M059J (cell line): ENCODE results near the gene ZNF35. TPM values are rescaled to one million over a fixed set of nuclear protein-coding genes. Genes with fewer than 3 reads are reported as not detected.

Experiments
- DNase-seq: peaks from one replicate; pipeline ENCODE4 v3.0.0-alpha.2; 2012; ENCODE audit warnings: low read depth
- total RNA-seq: library from RNA; depleted of rRNA; stranded (reverse); fragments of >200 nt; shearing (Covaris generic); gene quantifications from 2 replicates; pipeline ENCODE4 v1.2.3, GENCODE V29; 2014; rRNA removed

ZNF35 gene
- total RNA-seq, 1 experiment from 2014 or later = 15.5 TPM

DNA sequence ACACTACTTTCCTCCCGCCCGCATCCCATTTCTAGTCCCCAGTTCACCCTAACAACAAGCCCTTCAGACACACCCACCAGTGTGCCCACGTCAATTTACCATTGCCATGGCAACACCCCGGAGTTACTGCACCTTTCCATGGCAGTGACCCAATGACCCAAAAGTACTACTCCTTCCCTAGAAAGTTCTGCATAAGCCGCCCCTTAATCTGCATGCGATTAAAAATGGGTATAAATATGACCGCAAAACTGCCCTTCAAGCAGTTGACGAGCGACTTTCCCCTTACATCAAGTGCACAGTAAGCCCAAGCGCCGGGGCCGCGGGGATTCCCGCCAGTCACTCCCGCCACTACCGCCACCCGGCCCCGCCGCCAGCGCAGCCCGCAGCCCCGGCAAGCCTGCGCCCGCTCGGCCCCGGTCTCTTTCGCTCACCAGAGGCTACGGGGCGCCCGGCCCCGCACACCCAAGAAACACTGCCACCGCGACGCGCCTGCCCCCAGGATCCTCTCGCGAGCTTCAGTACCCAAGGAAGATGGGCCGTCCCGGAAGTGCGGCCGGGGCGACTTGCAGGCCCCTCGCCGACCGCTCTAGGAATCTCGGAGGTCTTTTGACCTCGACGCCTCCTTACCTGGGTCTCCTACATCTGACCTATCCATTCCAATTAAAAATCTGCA is 36.7 kb downstream of the ZNF35 start:
- peak; percentile 59 for DNase-seq

- no peak for DNase-seq
These were observed 39.4 kb downstream of the ZNF35 start for GRCh38 chr3:44687898-44688297.

Other genes with a start within 250 kb of the ZNF35 start
- gene ZNF445, start 171.1 kb upstream of the ZNF35 start, total RNA-seq = 2.9 and 5.7 TPM in 2 replicates
- 1.2 and 1.9 TPM in 2 replicates for gene ZKSCAN7, start 93.5 kb upstream of the ZNF35 start, total RNA-seq
- 0.64 and 1.7 TPM in 2 replicates for gene ZNF660, start 63.8 kb upstream of the ZNF35 start, total RNA-seq
- 6.8 and 8.4 TPM in 2 replicates for gene ZNF197, start 23.7 kb upstream of the ZNF35 start, total RNA-seq
- gene ZNF502, start 63.9 kb downstream of the ZNF35 start, total RNA-seq = 0.15 and 0.62 TPM in 2 replicates
- 0.37 and 3.1 TPM in 2 replicates for gene ZNF501, start 80.9 kb downstream of the ZNF35 start, total RNA-seq
- 12.1 and 17.5 TPM in 2 replicates for gene KIAA1143, start 112.9 kb downstream of the ZNF35 start, total RNA-seq
- gene KIF15, start 113.1 kb downstream of the ZNF35 start, total RNA-seq = 10.3 and 13.7 TPM in 2 replicates
- 9.4 and 10.6 TPM in 2 replicates for gene TMEM42, start 213.2 kb downstream of the ZNF35 start, total RNA-seq
- not detected in 2 replicates for gene TGM4, start 225.9 kb downstream of the ZNF35 start, total RNA-seq